Right lobe of liver (tissue), 6 donors: ENCODE measurements around the gene SUSD1. TPM values are rescaled to one million over a fixed set of nuclear protein-coding genes. Genes with fewer than 3 reads are reported as not detected.
A peak's percentile ranks its signal among the peaks of the same experiment; 100 is the strongest.

Experiments
- ATAC-seq, 4 donors: fragments of 200-7000 bp; cut with Tn5 transposase; one replicate each; pipeline ENCODE4 v1.9.1; 2020; ENCODE audit warnings: mild to moderate bottlenecking in 4 of 4, moderate library complexity in 4 of 4
- DNase-seq, 3 donors: peaks; one replicate each; pipeline ENCODE4 v3.0.0-alpha.2; 2020
- H3K27ac ChIP-seq, 3 donors: fragments of 200-600 bp; one replicate each; pipeline ENCODE4 v1.8.0; 2022
- H3K27me3 ChIP-seq, 2 donors: fragments of 200-600 bp; one replicate each; pipeline ENCODE4 v1.8.0; 2022
- H3K36me3 ChIP-seq, 4 donors: fragments of 200-600 bp; sonication (generic) in 1 of 4; one replicate each; pipeline versions ENCODE4 v1.5.1 to v1.8.0; 2017 to 2022; ENCODE audit warnings: control low read depth in 1 of 4
- H3K4me1 ChIP-seq, 4 donors: fragments of 200-600 bp; sonication (generic) in 1 of 4; one replicate each; pipeline versions ENCODE4 v1.5.1 to v1.8.0; 2017 to 2022; ENCODE audit warnings: control low read depth in 1 of 4
- H3K4me3 ChIP-seq, 3 donors: fragments of 200-600 bp; one replicate each; pipeline ENCODE4 v1.8.0; 2022
- H3K9me3 ChIP-seq, 4 donors: fragments of 200-600 bp; sonication (generic) in 1 of 4; one replicate each; pipeline versions ENCODE4 v1.5.1 to v1.8.0; 2017 to 2022; ENCODE audit warnings: control low read depth in 1 of 4
- CTCF ChIP-seq, 4 donors: fragments of 200-600 bp in 3 of 4; fragments of 450-650 bp in 1 of 4; IDR thresholded peaks; one replicate each; pipeline versions ENCODE4 v1.5.1 to v1.8.0; 2016 to 2022; ENCODE audit warnings: antibody characterized with exemption in 4 of 4, mild to moderate bottlenecking in 2 of 4
- POLR2A ChIP-seq: fragments of 450-650 bp; IDR thresholded peaks from one replicate; pipeline ENCODE4 v1.6.1; 2017; ENCODE audit warnings: antibody characterized with exemption, mild to moderate bottlenecking
- WGBS: methylation state at CpG from one replicate; pipeline ENCODE4 v1.1.6; 2018; ENCODE audit warnings: low coverage, low lambda C conversion rate; ENCODE audit not compliant: insufficient coverage; ENCODE audit errors: missing lambda C conversion rate; 5-methylcytosine and 5-hydroxymethylcytosine counted together
- intact Hi-C, 2 donors: fragments of 100-400 bp; cut with DNase I; formaldehyde crosslinking; loops; one replicate each; pipeline versions ENCODE4 v1.11.2 to v1.14.1; 2022
- total RNA-seq, 6 experiments: library from RNA; depleted of rRNA in 2 of 6; stranded (reverse); fragments of >200 nt in 2 of 6; fragmentation: NEBNext Ultra II Directional in 3 of 6; extraction: Animal tissue kit (Norgen Biotek cat#: 25700) in 3 of 6; gene quantifications; one replicate each; pipeline versions ENCODE4 v1.1.0 to v1.2.4, GENCODE V29; 2016 to 2023
- donor health status: DM: no; HTN: yes; CAD: no.
- donor health status: DM: no; HTN: no; CAD: no.
- donor health status: DM: no; HTN: no; CAD: no.
- donor health status: DM: no; HTN: yes; CAD: no.
- donor health status: DM: no; HTN: yes; CAD: no.

Gene SUSD1
- total RNA-seq, 6 experiments from 2014 or later, result 2.7 to 7.2 (median 3.9) TPM

DNA sequence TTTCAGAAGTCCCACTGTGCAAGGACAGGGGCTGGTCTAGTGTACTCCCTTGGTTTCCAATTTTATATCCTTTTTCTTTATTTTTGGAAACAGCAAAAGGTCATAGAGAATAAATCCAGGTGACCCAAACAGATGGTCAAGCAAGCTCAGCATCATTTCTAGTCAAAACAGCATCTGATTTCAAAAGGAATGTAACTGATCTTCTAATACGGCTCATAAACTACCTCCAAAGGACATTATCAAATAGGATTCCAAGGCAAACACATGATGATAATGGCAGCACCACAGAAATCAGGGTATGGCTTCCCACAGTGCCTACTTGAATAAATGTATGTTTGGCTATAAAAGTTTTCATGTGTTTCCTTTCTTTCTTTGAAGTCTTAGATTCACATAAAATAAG, 57.1 kb downstream of the SUSD1 start:
- Histone ChIP-seq H3K4me1 (peaks cover 0 to 22% (median 7%) of the 10 kb centered on the region in 4 donors), H3K9me3 (no peaks in the 10 kb centered on the region), H3K27me3 (no peaks in the 10 kb centered on the region), H3K36me3 (peaks cover 0 to 1% (median 0%) of the 10 kb centered on the region in 4 donors), H3K4me3 (no peak overlapping the region), H3K27ac (no peak overlapping the region)
- intact Hi-C loops, result loop anchor here in 1 of 2 donors (10.0 kb wide), 1 partner anchor 247 kb away; no protein-coding TSS in a partner anchor
- no peak for ATAC-seq
- 100% methylated on average over 1 of the region's 1 CpG for WGBS
- DNase-seq, result no peak
- TF ChIP-seq CTCF (IDR thresholded peaks at IDR 0.05), result no peak
- no peak for TF ChIP-seq POLR2A

GRCh38 chr9:112115970-112116753, 58.9 kb downstream of the SUSD1 start:
- no peak overlapping the region for H3K4me3 ChIP-seq
- intact Hi-C loops, result loop anchor here in 1 of 2 donors (10.0 kb wide), 1 partner anchor 249 kb away; no protein-coding TSS in a partner anchor
- H3K27ac ChIP-seq, result no peak overlapping the region
- H3K9me3 ChIP-seq, result no peaks in the 10 kb centered on the region
- H3K4me1 ChIP-seq, result peaks cover 0 to 22% (median 7%) of the 10 kb centered on the region in 4 donors
- DNase-seq, result no peak
- no peak for ATAC-seq
- 92% methylated on average over 3 of the region's 3 CpGs for WGBS
- no peaks in the 10 kb centered on the region for H3K27me3 ChIP-seq
- H3K36me3 ChIP-seq, result no peaks in the 10 kb centered on the region
- no peak for TF ChIP-seq CTCF (IDR thresholded peaks at IDR 0.05)
- no peak for TF ChIP-seq POLR2A

DNA sequence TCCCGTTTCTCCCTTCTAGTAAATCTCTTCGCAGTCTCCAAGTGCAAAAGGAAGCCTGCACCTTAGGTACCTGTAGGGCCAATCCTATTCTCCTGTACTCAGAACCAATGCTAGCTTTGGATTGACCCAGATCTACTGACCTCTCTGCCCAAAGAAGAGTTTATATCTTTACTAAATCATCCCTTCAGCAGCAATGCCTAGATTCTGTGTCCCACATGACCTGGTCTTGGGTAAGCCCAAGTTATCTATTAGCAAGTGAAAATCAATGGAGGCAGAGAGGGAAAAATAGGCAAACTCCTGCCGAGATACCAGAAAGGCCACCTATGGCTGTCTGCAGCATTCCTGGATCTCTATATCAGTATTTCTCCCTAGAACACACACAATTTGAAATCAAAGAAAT, 60.0 kb downstream of the SUSD1 start:
- H3K27me3 ChIP-seq, result no peaks in the 10 kb centered on the region
- ATAC-seq (peak; percentile 49 to 68 (median 61)), DNase-seq (peak in 1 of 3 donors; percentile 60)
- 37% methylated on average over 3 of the region's 3 CpGs for WGBS
- H3K9me3 ChIP-seq, result no peaks in the 10 kb centered on the region
- peak overlapping the region in 1 of 3 donors; percentile 48 for H3K27ac ChIP-seq
- intact Hi-C loops, result loop anchor here in 1 of 2 donors (10.0 kb wide), 1 partner anchor 250 kb away; no protein-coding TSS in a partner anchor
- H3K36me3 ChIP-seq, result no peaks in the 10 kb centered on the region
- TF ChIP-seq POLR2A (no peak), CTCF (IDR thresholded peaks at IDR 0.05) (no peak)
- H3K4me1 ChIP-seq, result peaks cover 0 to 19% (median 7%) of the 10 kb centered on the region in 4 donors
- H3K4me3 ChIP-seq, result no peak overlapping the region

- no peak overlapping the region for H3K4me3 ChIP-seq
- 93% methylated on average over 3 of the region's 4 CpGs for WGBS
- ATAC-seq (peak; percentile 81 to 95 (median 85)), DNase-seq (peak in 1 of 3 donors; percentile 60)
- H3K9me3 ChIP-seq, result no peaks in the 10 kb centered on the region
- H3K4me1 ChIP-seq, result peaks cover 0 to 14% (median 7%) of the 10 kb centered on the region in 4 donors
- peak; percentile 59 to 84 (median 70) for TF ChIP-seq CTCF (IDR thresholded peaks at IDR 0.05)
- TF ChIP-seq POLR2A, result no peak
- no peaks in the 10 kb centered on the region for H3K27me3 ChIP-seq
- intact Hi-C loops, result loop anchor here in 1 of 2 donors (10.0 kb wide), 1 partner anchor 252 kb away; no protein-coding TSS in a partner anchor
- no peak overlapping the region for H3K27ac ChIP-seq
- H3K36me3 ChIP-seq, result no peaks in the 10 kb centered on the region
Measured at GRCh38 chr9:112112941-112113681, 62.0 kb downstream of the SUSD1 start.
